Thoracic aorta (tissue), 2 donors: Measurements from ENCODE around the gene GRIP2. TPM values are rescaled to one million over a fixed set of nuclear protein-coding genes. Genes with fewer than 3 reads are reported as not detected.
"Not testable (repeated sequence)": the region's sequence is repeated elsewhere in the genome, so short reads cannot be mapped to it uniquely, and the experiment has no call there.

Source experiments
- ATAC-seq: fragments of 150-250 bp; one replicate; pipeline ENCODE4 v1.8.0; 2017; ENCODE audit warnings: low read depth; ENCODE audit not compliant: insufficient number of reproducible peaks, low FRiP score
- DNase-seq: peaks from one replicate; pipeline ENCODE4 v3.0.0-alpha.2; 2020; ENCODE audit warnings: low spot score
- H3K27ac ChIP-seq, 2 donors: fragments of 200-600 bp; sonication (generic); 1 replicate in 1 of 2; 2 replicates in 1 of 2; pipeline ENCODE4 v1.5.1; 2016; ENCODE audit warnings: mild to moderate bottlenecking in 2 of 2, moderate library complexity in 2 of 2
- H3K27me3 ChIP-seq: fragments of 200-600 bp; sonication (generic); replicated peaks from 2 replicates; pipeline ENCODE4 v1.6.0; 2016; ENCODE audit warnings: mild to moderate bottlenecking; ENCODE audit not compliant: insufficient read depth
- H3K36me3 ChIP-seq: fragments of 200-600 bp; sonication (generic); one replicate; pipeline ENCODE4 v1.5.1; 2016
- H3K4me1 ChIP-seq, 2 donors: fragments of 200-600 bp; sonication (generic); 1 replicate in 1 of 2; 2 replicates in 1 of 2; pipeline versions ENCODE4 v1.5.1 to v1.6.0; 2016; ENCODE audit warnings: low read depth in 2 of 2, mild to moderate bottlenecking in 1 of 2; ENCODE audit not compliant: control insufficient read depth in 1 of 2
- H3K4me3 ChIP-seq: fragments of 200-600 bp; sonication (generic); 2 replicates; pipeline ENCODE4 v1.5.1; 2016; ENCODE audit warnings: mild to moderate bottlenecking
- H3K9me3 ChIP-seq: fragments of 200-600 bp; sonication (generic); 2 replicates; pipeline ENCODE4 v1.5.1; 2016
- total RNA-seq, 2 donors: library from RNA; depleted of rRNA; stranded (reverse); fragments of >200 nt; gene quantifications; one replicate each; pipeline versions ENCODE4 v1.1.0 to v1.2.3, GENCODE V29; 2016
- TF ChIP-seq, protein P1 (sequence below): fragments of 200-600 bp; sonication (generic); IDR thresholded peaks from one replicate; pipeline ENCODE4 v1.5.1; 2019; ENCODE audit warnings: antibody characterized with exemption

GRIP2 gene
- total RNA-seq, 2 donors from 2014 or later: 1.5 to 4.2 TPM

DNA sequence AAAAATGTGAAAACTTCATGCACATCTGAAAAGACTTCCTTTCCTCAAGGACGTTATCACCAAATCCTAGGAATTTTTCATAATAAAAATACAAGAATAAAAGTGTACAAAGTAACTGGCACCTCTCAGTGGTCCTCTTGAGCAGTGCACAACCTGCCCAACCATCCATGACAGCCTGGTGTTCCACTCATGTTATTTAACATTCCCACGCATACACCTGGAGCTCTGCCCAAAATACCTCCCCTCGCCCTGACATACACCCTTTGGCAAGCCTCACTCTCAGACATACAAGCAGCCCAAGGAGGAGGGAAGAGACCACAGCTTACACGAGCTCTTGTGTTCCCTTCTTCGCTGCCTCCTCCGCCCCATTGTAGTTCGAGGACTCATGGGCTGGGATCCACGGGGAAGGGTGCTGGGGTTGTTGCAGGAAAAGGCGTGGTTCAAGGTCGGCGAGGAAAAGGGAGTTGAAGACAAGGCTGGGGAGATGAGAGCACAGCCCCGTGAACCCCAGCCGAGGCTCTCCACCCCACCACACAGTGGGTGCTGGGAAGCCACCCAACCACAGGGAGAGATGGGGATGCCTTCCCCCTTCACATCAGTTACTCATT is 23.3 kb downstream of the GRIP2 start:
- Histone ChIP-seq H3K27me3 (no peaks in the 10 kb centered on the region), H3K27ac (no peak overlapping the region), H3K9me3 (no peaks in the 10 kb centered on the region), H3K4me1 (peaks cover 0 to 5% of the 10 kb centered on the region in 2 donors), H3K4me3 (no peak overlapping the region), H3K36me3 (no peaks in the 10 kb centered on the region)
- DNase-seq (no peak), ATAC-seq (no peak)
- TF ChIP-seq, protein P1, sequence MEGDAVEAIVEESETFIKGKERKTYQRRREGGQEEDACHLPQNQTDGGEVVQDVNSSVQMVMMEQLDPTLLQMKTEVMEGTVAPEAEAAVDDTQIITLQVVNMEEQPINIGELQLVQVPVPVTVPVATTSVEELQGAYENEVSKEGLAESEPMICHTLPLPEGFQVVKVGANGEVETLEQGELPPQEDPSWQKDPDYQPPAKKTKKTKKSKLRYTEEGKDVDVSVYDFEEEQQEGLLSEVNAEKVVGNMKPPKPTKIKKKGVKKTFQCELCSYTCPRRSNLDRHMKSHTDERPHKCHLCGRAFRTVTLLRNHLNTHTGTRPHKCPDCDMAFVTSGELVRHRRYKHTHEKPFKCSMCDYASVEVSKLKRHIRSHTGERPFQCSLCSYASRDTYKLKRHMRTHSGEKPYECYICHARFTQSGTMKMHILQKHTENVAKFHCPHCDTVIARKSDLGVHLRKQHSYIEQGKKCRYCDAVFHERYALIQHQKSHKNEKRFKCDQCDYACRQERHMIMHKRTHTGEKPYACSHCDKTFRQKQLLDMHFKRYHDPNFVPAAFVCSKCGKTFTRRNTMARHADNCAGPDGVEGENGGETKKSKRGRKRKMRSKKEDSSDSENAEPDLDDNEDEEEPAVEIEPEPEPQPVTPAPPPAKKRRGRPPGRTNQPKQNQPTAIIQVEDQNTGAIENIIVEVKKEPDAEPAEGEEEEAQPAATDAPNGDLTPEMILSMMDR: no peak

GRCh38 chr3:14515526-14515925 is 24.6 kb downstream of the GRIP2 start:
- not testable (repeated sequence) for ATAC-seq, DNase-seq, H3K4me1 ChIP-seq

DNA sequence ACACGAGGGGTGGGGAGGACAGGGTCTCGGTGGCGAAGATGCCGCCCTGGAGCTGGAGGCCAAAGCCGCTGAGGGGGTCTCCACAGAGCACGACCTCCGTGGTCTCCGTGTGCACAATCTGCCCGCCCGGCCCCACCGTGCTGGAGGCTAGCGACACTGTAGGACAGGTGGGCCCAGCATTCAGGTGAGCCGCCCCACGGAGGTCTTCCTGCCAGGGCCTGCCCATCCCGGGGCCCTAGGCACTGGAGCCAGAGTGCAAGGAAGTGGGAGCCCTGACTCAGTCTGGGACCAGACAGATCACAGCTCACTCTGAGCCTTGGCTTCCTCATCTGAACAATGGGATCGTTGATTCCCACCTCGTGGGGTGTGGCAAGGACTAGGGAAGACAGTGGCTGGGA is 25.8 kb downstream of the GRIP2 start:
- no peak for DNase-seq
- no peak for ATAC-seq
- H3K27me3 ChIP-seq: no peaks in the 10 kb centered on the region
- no peak overlapping the region for H3K27ac ChIP-seq
- TF ChIP-seq, protein P1: no peak
- H3K4me1 ChIP-seq: no peaks in the 10 kb centered on the region
- no peak overlapping the region for H3K4me3 ChIP-seq
- H3K9me3 ChIP-seq: no peaks in the 10 kb centered on the region
- H3K36me3 ChIP-seq: no peaks in the 10 kb centered on the region

More at GRCh38 chr3:14515526-14515925, 24.6 kb downstream of the GRIP2 start:
- not testable (repeated sequence) for H3K36me3 ChIP-seq, H3K4me3 ChIP-seq, H3K9me3 ChIP-seq, H3K27me3 ChIP-seq, H3K27ac ChIP-seq

- Histone ChIP-seq H3K27me3 (no peaks in the 10 kb centered on the region), H3K4me3 (no peak overlapping the region), H3K4me1 (no peaks in the 10 kb centered on the region), H3K27ac (no peak overlapping the region), H3K9me3 (no peaks in the 10 kb centered on the region), H3K36me3 (no peaks in the 10 kb centered on the region)
- TF ChIP-seq, protein P1: no peak
- DNase-seq (no peak), ATAC-seq (no peak)
These were observed 26.4 kb downstream of the GRIP2 start for GRCh38 chr3:14513566-14514322.

DNA sequence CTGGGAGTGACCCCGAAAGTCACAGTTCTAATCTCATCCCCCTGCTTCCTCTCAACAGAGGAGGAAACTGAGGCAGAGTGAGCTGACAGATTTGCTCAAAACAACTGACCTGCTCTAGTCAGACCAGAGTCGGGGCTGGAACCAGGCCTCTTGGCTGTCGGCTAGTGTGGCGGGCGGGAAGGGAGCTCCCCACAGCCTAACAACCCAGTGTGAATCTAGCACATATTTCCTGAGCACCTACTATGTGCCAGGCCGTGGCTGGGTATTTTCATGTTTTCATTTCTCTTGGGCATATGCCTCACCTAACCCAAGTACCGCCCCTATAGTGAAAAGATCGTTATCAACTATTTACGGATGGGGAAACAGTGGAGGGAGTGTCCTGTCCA is 27.2 kb downstream of the GRIP2 start:
- Histone ChIP-seq H3K36me3 (no peaks in the 10 kb centered on the region), H3K4me1 (no peaks in the 10 kb centered on the region), H3K4me3 (no peak overlapping the region), H3K27ac (no peak overlapping the region), H3K27me3 (no peaks in the 10 kb centered on the region), H3K9me3 (no peaks in the 10 kb centered on the region)
- DNase-seq (no peak), ATAC-seq (no peak)
- TF ChIP-seq, protein P1: no peak
